Measurements from ENCODE around the gene TRAPPC12.

TRAPPC12 gene

GRCh38 chr2:3340144-3340543 lies 39.4 kb upstream of the TRAPPC12 start:
- Histone ChIP-seq H3K27me3 (replicated peaks; ENCODE audit: control insufficient read depth, insufficient read depth, low read length) (no peaks in the 10 kb centered on the region), H3K36me3 (ENCODE audit: control insufficient read depth, insufficient read depth, low read length) (peaks cover 9% of the 10 kb centered on the region), H3K4me3 (replicated peaks; ENCODE audit: low read depth, low read length) (no peak overlapping the region)
- no peak for TF ChIP-seq CTCF (IDR thresholded peaks at IDR 0.05; ENCODE audit: insufficient read depth, low read length, poor library complexity, severe bottlenecking)
- DNase-seq (ENCODE audit: extremely low read depth, insufficient read length), result no peak

DNA sequence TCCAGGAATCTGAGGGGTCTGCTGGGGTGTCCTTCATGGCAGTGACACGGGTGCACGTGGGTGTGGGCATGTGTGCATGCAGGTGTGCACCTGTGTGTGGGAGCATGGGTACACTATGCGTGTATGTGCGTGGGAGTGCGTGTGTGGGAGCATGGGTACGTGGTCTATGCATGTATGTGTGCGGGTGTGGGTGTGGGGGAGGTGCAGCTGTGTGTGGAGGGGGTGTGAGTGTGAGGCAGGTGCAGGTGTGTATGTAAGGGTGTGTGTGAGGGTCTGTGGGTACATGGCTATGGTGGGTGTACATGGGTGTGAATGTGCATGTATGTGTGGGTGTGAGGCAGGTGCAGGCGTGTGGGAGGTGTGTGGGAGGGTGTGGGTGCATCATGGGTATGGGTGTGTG lies 38.2 kb upstream of the TRAPPC12 start:
- no peak for TF ChIP-seq CTCF (IDR thresholded peaks at IDR 0.05; ENCODE audit: insufficient read depth, low read length, poor library complexity, severe bottlenecking)
- Histone ChIP-seq H3K36me3 (ENCODE audit: control insufficient read depth, insufficient read depth, low read length) (peaks cover 4% of the 10 kb centered on the region), H3K27me3 (replicated peaks; ENCODE audit: control insufficient read depth, insufficient read depth, low read length) (no peaks in the 10 kb centered on the region), H3K4me3 (replicated peaks; ENCODE audit: low read depth, low read length) (no peak overlapping the region)
- DNase-seq (ENCODE audit: extremely low read depth, insufficient read length), result no peak

DNA sequence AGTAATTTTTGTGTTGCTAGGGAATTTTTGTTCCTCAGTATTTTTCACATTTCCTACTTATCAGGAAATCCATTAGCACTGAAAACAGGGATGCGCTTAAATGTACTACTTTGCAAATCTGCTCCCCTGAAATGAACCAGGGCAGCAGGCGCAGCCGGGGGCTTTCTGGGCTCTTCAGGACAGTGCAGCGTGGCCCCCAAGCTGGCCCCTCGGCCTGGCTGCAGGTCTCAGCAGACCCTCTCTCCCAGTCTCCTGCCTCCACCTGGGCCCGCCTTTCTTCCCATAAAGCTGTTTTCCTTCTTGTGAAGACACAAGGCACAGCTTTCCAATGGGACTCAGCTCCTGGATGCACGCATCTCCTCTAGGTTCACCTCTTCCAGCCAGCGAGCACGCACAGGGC lies 37.2 kb upstream of the TRAPPC12 start:
- no peak for TF ChIP-seq CTCF (IDR thresholded peaks at IDR 0.05; ENCODE audit: insufficient read depth, low read length, poor library complexity, severe bottlenecking)
- Histone ChIP-seq H3K4me3 (replicated peaks; ENCODE audit: low read depth, low read length) (no peak overlapping the region), H3K27me3 (replicated peaks; ENCODE audit: control insufficient read depth, insufficient read depth, low read length) (no peaks in the 10 kb centered on the region), H3K36me3 (ENCODE audit: control insufficient read depth, insufficient read depth, low read length) (peaks cover 3% of the 10 kb centered on the region)
- no peak for DNase-seq (ENCODE audit: extremely low read depth, insufficient read length)

GRCh38 chr2:3343012-3343411 lies 36.5 kb upstream of the TRAPPC12 start:
- Histone ChIP-seq H3K36me3 (ENCODE audit: control insufficient read depth, insufficient read depth, low read length) (peaks cover 5% of the 10 kb centered on the region), H3K27me3 (replicated peaks; ENCODE audit: control insufficient read depth, insufficient read depth, low read length) (no peaks in the 10 kb centered on the region), H3K4me3 (replicated peaks; ENCODE audit: low read depth, low read length) (no peak overlapping the region)
- no peak for TF ChIP-seq CTCF (IDR thresholded peaks at IDR 0.05; ENCODE audit: insufficient read depth, low read length, poor library complexity, severe bottlenecking)
- DNase-seq (ENCODE audit: extremely low read depth, insufficient read length), result no peak

DNA sequence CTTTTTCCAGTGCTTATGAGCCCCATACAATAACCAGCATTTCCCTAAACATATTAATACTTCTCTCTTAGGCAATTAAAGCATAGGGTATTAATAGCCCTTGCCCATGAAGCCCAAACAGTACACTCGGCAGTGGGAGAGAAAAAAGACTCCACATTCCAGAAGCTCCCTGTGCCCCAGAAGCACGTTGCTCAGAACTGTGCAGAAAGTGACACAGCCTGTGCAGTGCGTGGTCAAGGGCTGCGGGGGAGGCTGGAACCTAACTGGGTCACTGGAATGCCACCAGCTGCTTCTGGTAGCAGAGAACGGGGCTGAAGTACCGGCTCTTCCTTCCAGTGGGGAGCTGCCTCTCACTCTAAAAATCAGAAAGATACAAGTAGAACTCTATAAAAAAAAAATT lies 34.6 kb upstream of the TRAPPC12 start:
- H3K36me3 ChIP-seq (ENCODE audit: control insufficient read depth, insufficient read depth, low read length), result peaks cover 5% of the 10 kb centered on the region
- H3K4me3 ChIP-seq (replicated peaks; ENCODE audit: low read depth, low read length), result no peak overlapping the region
- no peak for TF ChIP-seq CTCF (IDR thresholded peaks at IDR 0.05; ENCODE audit: insufficient read depth, low read length, poor library complexity, severe bottlenecking)
- H3K27me3 ChIP-seq (replicated peaks; ENCODE audit: control insufficient read depth, insufficient read depth, low read length), result no peaks in the 10 kb centered on the region
- DNase-seq (ENCODE audit: extremely low read depth, insufficient read length), result no peak

- no peak for TF ChIP-seq CTCF (IDR thresholded peaks at IDR 0.05; ENCODE audit: insufficient read depth, low read length, poor library complexity, severe bottlenecking)
- Histone ChIP-seq H3K27me3 (replicated peaks; ENCODE audit: control insufficient read depth, insufficient read depth, low read length) (no peaks in the 10 kb centered on the region), H3K4me3 (replicated peaks; ENCODE audit: low read depth, low read length) (no peak overlapping the region), H3K36me3 (ENCODE audit: control insufficient read depth, insufficient read depth, low read length) (peaks cover 5% of the 10 kb centered on the region)
- DNase-seq (ENCODE audit: extremely low read depth, insufficient read length), result no peak
Observed at GRCh38 chr2:3345621-3346020, 33.9 kb upstream of the TRAPPC12 start.

Data from GM06990 (cell line).